WTC11 (cell line): Measurements from ENCODE around the gene NR2F1.

ENCODE experiments used
- ATF2 ChIP-seq: sonication (generic); formaldehyde crosslinking; IDR thresholded peaks from 2 replicates; pipeline ENCODE4 v1.8.1; 2022; ENCODE audit warnings: low read depth, missing genetic modification reagents, borderline replicate concordance
- CREM ChIP-seq: sonication (generic); formaldehyde crosslinking; IDR thresholded peaks from 2 replicates; pipeline ENCODE4 v1.8.1; 2022; ENCODE audit warnings: mild to moderate bottlenecking, missing genetic modification reagents, moderate library complexity
- NFYB ChIP-seq: sonication (generic); formaldehyde crosslinking; conservative IDR thresholded peaks from 2 replicates; pipeline ENCODE4 v1.8.0; 2022; ENCODE audit warnings: low read depth, missing genetic modification reagents
- PREB ChIP-seq: sonication (generic); formaldehyde crosslinking; IDR thresholded peaks from 2 replicates; pipeline ENCODE4 v1.8.1; 2022; ENCODE audit warnings: mild to moderate bottlenecking, missing genetic modification reagents, moderate library complexity, borderline replicate concordance

GRCh38 chr5:93637697-93638096 lies 54.7 kb downstream of the NR2F1 start:
- no peak for TF ChIP-seq ATF2 (CRISPR knock-in tag)
- no peak for TF ChIP-seq PREB (CRISPR knock-in tag)
- TF ChIP-seq NFYB (CRISPR knock-in tag): no peak
- no peak for TF ChIP-seq CREM (CRISPR knock-in tag)
